ENCODE measurements around the gene STK32A.

The STK32A gene

GRCh38 chr5:147341345-147341744 is 106.5 kb downstream of the STK32A start:
- Histone ChIP-seq H3K27me3 (ENCODE audit: insufficient read depth, poor library complexity, severe bottlenecking) (no peaks in the 10 kb centered on the region), H3K4me3 (replicated peaks; ENCODE audit: insufficient read depth, low read length) (no peak overlapping the region), H3K27ac (replicated peaks) (no peak overlapping the region)
- TF ChIP-seq GABPA (IDR thresholded peaks at IDR 0.05; ENCODE audit: low read depth), result no peak
- no peak for TF ChIP-seq REST (IDR thresholded peaks at IDR 0.05; ENCODE audit: insufficient replicate concordance, low read depth)
- no peak for TF ChIP-seq POLR2AphosphoS5 (IDR thresholded peaks at IDR 0.05; ENCODE audit: low read depth)
- no peak for DNase-seq (ENCODE audit: low read depth in 1 of 2, low spot score in 1 of 2)

GRCh38 chr5:147344861-147345260 is 110.0 kb downstream of the STK32A start:
- DNase-seq (ENCODE audit: low read depth in 1 of 2, low spot score in 1 of 2), result no peak
- Histone ChIP-seq H3K27me3 (ENCODE audit: insufficient read depth, poor library complexity, severe bottlenecking) (no peaks in the 10 kb centered on the region), H3K27ac (replicated peaks) (no peak overlapping the region), H3K4me3 (replicated peaks; ENCODE audit: insufficient read depth, low read length) (no peak overlapping the region)
- TF ChIP-seq GABPA (IDR thresholded peaks at IDR 0.05; ENCODE audit: low read depth), result no peak
- no peak for TF ChIP-seq POLR2AphosphoS5 (IDR thresholded peaks at IDR 0.05; ENCODE audit: low read depth)
- no peak for TF ChIP-seq CTCF (IDR thresholded peaks at IDR 0.05; ENCODE audit: insufficient read depth, low read length)
- no peak for TF ChIP-seq REST (IDR thresholded peaks at IDR 0.05; ENCODE audit: insufficient replicate concordance, low read depth)
- no peak for TF ChIP-seq SPI1 (IDR thresholded peaks at IDR 0.05; ENCODE audit: borderline replicate concordance, low read depth)

- no peak for TF ChIP-seq SPI1 (IDR thresholded peaks at IDR 0.05; ENCODE audit: borderline replicate concordance, low read depth)
Observed at GRCh38 chr5:147346006-147346561, 111.3 kb downstream of the STK32A start.

GRCh38 chr5:147348046-147348445 is 113.2 kb downstream of the STK32A start:
- Histone ChIP-seq H3K4me3 (replicated peaks; ENCODE audit: insufficient read depth, low read length) (no peak overlapping the region), H3K27ac (replicated peaks) (no peak overlapping the region), H3K27me3 (ENCODE audit: insufficient read depth, poor library complexity, severe bottlenecking) (no peaks in the 10 kb centered on the region)
- TF ChIP-seq REST (IDR thresholded peaks at IDR 0.05; ENCODE audit: insufficient replicate concordance, low read depth) (no peak), CTCF (IDR thresholded peaks at IDR 0.05; ENCODE audit: insufficient read depth, low read length) (no peak), POLR2AphosphoS5 (IDR thresholded peaks at IDR 0.05; ENCODE audit: low read depth) (no peak), SPI1 (IDR thresholded peaks at IDR 0.05; ENCODE audit: borderline replicate concordance, low read depth) (no peak), GABPA (IDR thresholded peaks at IDR 0.05; ENCODE audit: low read depth) (no peak)
- DNase-seq (ENCODE audit: low read depth in 1 of 2, low spot score in 1 of 2), result no peak

More at GRCh38 chr5:147346006-147346561, 111.3 kb downstream of the STK32A start:
- Histone ChIP-seq H3K27ac (replicated peaks) (no peak overlapping the region), H3K27me3 (ENCODE audit: insufficient read depth, poor library complexity, severe bottlenecking) (no peaks in the 10 kb centered on the region), H3K4me3 (replicated peaks; ENCODE audit: insufficient read depth, low read length) (no peak overlapping the region)
- DNase-seq (ENCODE audit: low read depth in 1 of 2, low spot score in 1 of 2), result no peak
